WTC11 (cell line): ENCODE measurements around the gene ZMIZ1. TPM values are rescaled to one million over a fixed set of nuclear protein-coding genes. Genes with fewer than 3 reads are reported as not detected.

Source experiments
- ATAC-seq: fragments of 200-7000 bp; cut with Tn5 transposase; 2 replicates; pipeline ENCODE4 v1.10.0; 2021; ENCODE audit warnings: mild to moderate bottlenecking, moderate library complexity
- CTCF ChIA-PET: fragments of 300-600 bp; sonication (Branson Sonifier 250); formaldehyde crosslinking; loops from one replicate; lab custom pipeline; 2021; ENCODE audit warnings: antibody characterized with exemption; lab: Charles Lee
- POLR2A ChIA-PET: fragments of 350-600 bp; sonication (Branson Sonifier 250); formaldehyde crosslinking; loops from one replicate; lab custom pipeline; 2021; ENCODE audit warnings: antibody characterized with exemption; lab: Charles Lee
- DNase-seq: peaks from one replicate; pipeline ENCODE4 v3.0.0; 2021; ENCODE audit warnings: low spot score
- H3K27ac Mint-ChIP-seq: 2 replicates; pipeline ENCODE4 v1.8.0; 2021; ENCODE audit warnings: mixed read lengths
- H3K27me3 Mint-ChIP-seq: 2 replicates; pipeline ENCODE4 v1.8.0; 2021; ENCODE audit warnings: low read depth, mild to moderate bottlenecking, moderate library complexity, mixed read lengths
- H3K36me3 Mint-ChIP-seq: 2 replicates; pipeline ENCODE4 v1.8.0; 2021; ENCODE audit warnings: mixed read lengths
- H3K4me1 Mint-ChIP-seq: 2 replicates; pipeline ENCODE4 v1.8.0; 2022; ENCODE audit warnings: mixed read lengths
- H3K4me3 Mint-ChIP-seq: 2 replicates; pipeline ENCODE4 v1.8.0; 2021; ENCODE audit warnings: mild to moderate bottlenecking, moderate library complexity, mixed read lengths
- H3K9me3 Mint-ChIP-seq: 2 replicates; pipeline ENCODE4 v1.8.0; 2021; ENCODE audit warnings: mixed read lengths
- FOXJ3 ChIP-seq: sonication (generic); formaldehyde crosslinking; IDR thresholded peaks from 2 replicates; pipeline ENCODE4 v1.9.0; 2021; ENCODE audit warnings: missing genetic modification reagents, mild to moderate bottlenecking, borderline replicate concordance
- FOXK1 ChIP-seq: sonication (generic); formaldehyde crosslinking; IDR thresholded peaks from 2 replicates; pipeline ENCODE4 v1.8.0; 2022; ENCODE audit warnings: mild to moderate bottlenecking, moderate library complexity, missing genetic modification reagents
- GTF2I ChIP-seq: fragments of 250-450 bp; sonication (Bioruptor Pico); conservative IDR thresholded peaks from 2 replicates; pipeline ENCODE4 v1.4.0; 2021; ENCODE audit warnings: mild to moderate bottlenecking
- NFYB ChIP-seq: sonication (generic); formaldehyde crosslinking; conservative IDR thresholded peaks from 2 replicates; pipeline ENCODE4 v1.8.0; 2022; ENCODE audit warnings: low read depth, missing genetic modification reagents
- OVOL2 ChIP-seq: fragments of 250-450 bp; sonication (Bioruptor Pico); IDR thresholded peaks from 2 replicates; pipeline ENCODE4 v1.9.0; 2021; ENCODE audit warnings: mild to moderate bottlenecking, borderline replicate concordance
- RELA ChIP-seq: sonication (generic); formaldehyde crosslinking; IDR thresholded peaks from 2 replicates; pipeline ENCODE4 v1.8.1; 2022; ENCODE audit warnings: missing genetic modification reagents, mild to moderate bottlenecking, borderline replicate concordance
- SMAD3 ChIP-seq: sonication (generic); formaldehyde crosslinking; IDR thresholded peaks from 2 replicates; pipeline ENCODE4 v1.8.0; 2022; ENCODE audit warnings: missing genetic modification reagents, mild to moderate bottlenecking, borderline replicate concordance
- ZNF138 ChIP-seq: sonication (generic); formaldehyde crosslinking; conservative IDR thresholded peaks from 2 replicates; pipeline ENCODE4 v1.8.1; 2022; ENCODE audit warnings: mild to moderate bottlenecking, moderate library complexity, missing genetic modification reagents
- ZNF219 ChIP-seq: sonication (generic); formaldehyde crosslinking; IDR thresholded peaks from 2 replicates; pipeline ENCODE4 v1.8.0; 2023; ENCODE audit warnings: missing genetic modification reagents, mild to moderate bottlenecking, borderline replicate concordance
- ZNF317 ChIP-seq: sonication (generic); formaldehyde crosslinking; IDR thresholded peaks from 2 replicates; pipeline ENCODE4 v1.8.1; 2023; ENCODE audit warnings: low read depth, mild to moderate bottlenecking, moderate library complexity, missing genetic modification reagents, borderline replicate concordance
- ZNF671 ChIP-seq: fragments of 250-450 bp; sonication (Bioruptor Pico); IDR thresholded peaks from 2 replicates; pipeline ENCODE4 v1.8.0; 2021; ENCODE audit warnings: mild to moderate bottlenecking
- total RNA-seq: library from RNA; stranded (reverse); gene quantifications from 3 replicates; pipeline ENCODE4 v1.2.3, GENCODE V29; 2021
- TF ChIP-seq, protein P1 (sequence below): sonication (generic); formaldehyde crosslinking; IDR thresholded peaks from 2 replicates; pipeline ENCODE4 v1.8.0; 2022; ENCODE audit warnings: mild to moderate bottlenecking, missing genetic modification reagents
- TF ChIP-seq, protein P2 (sequence below): sonication (generic); formaldehyde crosslinking; conservative IDR thresholded peaks from 2 replicates; pipeline ENCODE4 v1.8.1; 2023; ENCODE audit warnings: mild to moderate bottlenecking, low read depth, missing genetic modification reagents, moderate library complexity
- TF ChIP-seq, protein P3 (sequence below): sonication (generic); formaldehyde crosslinking; IDR thresholded peaks from 2 replicates; pipeline ENCODE4 v1.8.1; 2023; ENCODE audit warnings: mild to moderate bottlenecking, missing genetic modification reagents
- TF ChIP-seq, protein P4 (sequence below): sonication (generic); formaldehyde crosslinking; IDR thresholded peaks from 2 replicates; pipeline ENCODE4 v1.8.1; 2022; ENCODE audit warnings: mild to moderate bottlenecking, missing genetic modification reagents, moderate library complexity, borderline replicate concordance
- TF ChIP-seq, protein P5 (sequence below): sonication (generic); formaldehyde crosslinking; IDR thresholded peaks from 2 replicates; pipeline ENCODE4 v1.8.1; 2023; ENCODE audit warnings: mild to moderate bottlenecking, missing genetic modification reagents, moderate library complexity
- TF ChIP-seq, protein P6 (sequence below): fragments of 200-600 bp; IDR thresholded peaks from 2 replicates; pipeline ENCODE4 v1.8.0; 2022; ENCODE audit warnings: antibody characterized with exemption

The ZMIZ1 gene
- total RNA-seq, 1 experiment from 2014 or later = 44.4 TPM

DNA sequence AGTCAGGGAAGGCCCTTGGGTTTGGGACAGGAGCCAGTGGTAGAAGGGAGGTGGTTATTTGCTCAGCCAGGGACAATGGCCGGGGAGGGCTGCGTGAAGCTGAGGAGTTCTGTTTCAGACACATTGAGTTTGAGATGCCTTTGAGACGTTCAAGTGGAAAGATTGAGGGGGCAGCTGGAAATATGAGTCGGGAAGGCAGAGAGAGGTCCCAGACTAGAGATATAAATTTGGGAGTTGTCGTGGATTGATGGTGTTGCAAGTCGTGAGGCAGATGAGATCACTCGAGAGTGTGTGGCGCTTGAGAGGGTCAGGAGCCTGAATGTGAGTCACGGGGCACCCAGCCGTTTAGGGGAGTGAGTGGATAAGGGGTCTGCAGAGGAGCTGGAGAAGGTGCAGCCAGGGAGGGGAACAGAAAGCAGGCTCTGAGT, 73.3 kb downstream of the ZMIZ1 start:
- Mint-ChIP-seq H3K27ac (peak overlapping the region; percentile 69), H3K9me3 (no peaks in the 10 kb centered on the region), H3K4me1 (peaks cover 66% of the 10 kb centered on the region), H3K4me3 (no peak overlapping the region), H3K27me3 (no peaks in the 10 kb centered on the region)
- POLR2A ChIA-PET = interaction anchor here (0.9 kb wide), 1 partner anchor 34 kb away, joined by 3 read pairs; no protein-coding TSS in a partner anchor
- TF ChIP-seq ZNF219 (CRISPR knock-in tag) (no peak), NFYB (CRISPR knock-in tag) (no peak), SMAD3 (no peak), ZNF317 (CRISPR knock-in tag) (no peak), ZNF138 (CRISPR knock-in tag) (no peak), OVOL2 (no peak), FOXK1 (no peak)
- TF ChIP-seq, protein P1, sequence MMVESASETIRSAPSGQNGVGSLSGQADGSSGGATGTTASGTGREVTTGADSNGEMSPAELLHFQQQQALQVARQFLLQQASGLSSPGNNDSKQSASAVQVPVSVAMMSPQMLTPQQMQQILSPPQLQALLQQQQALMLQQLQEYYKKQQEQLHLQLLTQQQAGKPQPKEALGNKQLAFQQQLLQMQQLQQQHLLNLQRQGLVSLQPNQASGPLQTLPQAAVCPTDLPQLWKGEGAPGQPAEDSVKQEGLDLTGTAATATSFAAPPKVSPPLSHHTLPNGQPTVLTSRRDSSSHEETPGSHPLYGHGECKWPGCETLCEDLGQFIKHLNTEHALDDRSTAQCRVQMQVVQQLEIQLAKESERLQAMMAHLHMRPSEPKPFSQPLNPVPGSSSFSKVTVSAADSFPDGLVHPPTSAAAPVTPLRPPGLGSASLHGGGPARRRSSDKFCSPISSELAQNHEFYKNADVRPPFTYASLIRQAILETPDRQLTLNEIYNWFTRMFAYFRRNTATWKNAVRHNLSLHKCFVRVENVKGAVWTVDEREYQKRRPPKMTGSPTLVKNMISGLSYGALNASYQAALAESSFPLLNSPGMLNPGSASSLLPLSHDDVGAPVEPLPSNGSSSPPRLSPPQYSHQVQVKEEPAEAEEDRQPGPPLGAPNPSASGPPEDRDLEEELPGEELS (CRISPR knock-in tag) = no peak
- TF ChIP-seq, protein P2, sequence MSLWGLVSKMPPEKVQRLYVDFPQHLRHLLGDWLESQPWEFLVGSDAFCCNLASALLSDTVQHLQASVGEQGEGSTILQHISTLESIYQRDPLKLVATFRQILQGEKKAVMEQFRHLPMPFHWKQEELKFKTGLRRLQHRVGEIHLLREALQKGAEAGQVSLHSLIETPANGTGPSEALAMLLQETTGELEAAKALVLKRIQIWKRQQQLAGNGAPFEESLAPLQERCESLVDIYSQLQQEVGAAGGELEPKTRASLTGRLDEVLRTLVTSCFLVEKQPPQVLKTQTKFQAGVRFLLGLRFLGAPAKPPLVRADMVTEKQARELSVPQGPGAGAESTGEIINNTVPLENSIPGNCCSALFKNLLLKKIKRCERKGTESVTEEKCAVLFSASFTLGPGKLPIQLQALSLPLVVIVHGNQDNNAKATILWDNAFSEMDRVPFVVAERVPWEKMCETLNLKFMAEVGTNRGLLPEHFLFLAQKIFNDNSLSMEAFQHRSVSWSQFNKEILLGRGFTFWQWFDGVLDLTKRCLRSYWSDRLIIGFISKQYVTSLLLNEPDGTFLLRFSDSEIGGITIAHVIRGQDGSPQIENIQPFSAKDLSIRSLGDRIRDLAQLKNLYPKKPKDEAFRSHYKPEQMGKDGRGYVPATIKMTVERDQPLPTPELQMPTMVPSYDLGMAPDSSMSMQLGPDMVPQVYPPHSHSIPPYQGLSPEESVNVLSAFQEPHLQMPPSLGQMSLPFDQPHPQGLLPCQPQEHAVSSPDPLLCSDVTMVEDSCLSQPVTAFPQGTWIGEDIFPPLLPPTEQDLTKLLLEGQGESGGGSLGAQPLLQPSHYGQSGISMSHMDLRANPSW = no peak
- TF ChIP-seq, protein P3, sequence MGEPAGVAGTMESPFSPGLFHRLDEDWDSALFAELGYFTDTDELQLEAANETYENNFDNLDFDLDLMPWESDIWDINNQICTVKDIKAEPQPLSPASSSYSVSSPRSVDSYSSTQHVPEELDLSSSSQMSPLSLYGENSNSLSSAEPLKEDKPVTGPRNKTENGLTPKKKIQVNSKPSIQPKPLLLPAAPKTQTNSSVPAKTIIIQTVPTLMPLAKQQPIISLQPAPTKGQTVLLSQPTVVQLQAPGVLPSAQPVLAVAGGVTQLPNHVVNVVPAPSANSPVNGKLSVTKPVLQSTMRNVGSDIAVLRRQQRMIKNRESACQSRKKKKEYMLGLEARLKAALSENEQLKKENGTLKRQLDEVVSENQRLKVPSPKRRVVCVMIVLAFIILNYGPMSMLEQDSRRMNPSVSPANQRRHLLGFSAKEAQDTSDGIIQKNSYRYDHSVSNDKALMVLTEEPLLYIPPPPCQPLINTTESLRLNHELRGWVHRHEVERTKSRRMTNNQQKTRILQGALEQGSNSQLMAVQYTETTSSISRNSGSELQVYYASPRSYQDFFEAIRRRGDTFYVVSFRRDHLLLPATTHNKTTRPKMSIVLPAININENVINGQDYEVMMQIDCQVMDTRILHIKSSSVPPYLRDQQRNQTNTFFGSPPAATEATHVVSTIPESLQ (CRISPR knock-in tag) = no peak
- TF ChIP-seq, all 79 proteins: peak for 0
- ATAC-seq (no peak), DNase-seq (no peak)
- peaks cover 9% of the 10 kb centered on the region; the same call in 1 of the 2 replicates for H3K36me3 Mint-ChIP-seq
- CTCF ChIA-PET = interaction anchor here (1.3 to 3.4 kb wide), 6 partner anchors 9 to 66 kb away, joined by 4 to 22 read pairs (median 6); no protein-coding TSS in a partner anchor

DNA sequence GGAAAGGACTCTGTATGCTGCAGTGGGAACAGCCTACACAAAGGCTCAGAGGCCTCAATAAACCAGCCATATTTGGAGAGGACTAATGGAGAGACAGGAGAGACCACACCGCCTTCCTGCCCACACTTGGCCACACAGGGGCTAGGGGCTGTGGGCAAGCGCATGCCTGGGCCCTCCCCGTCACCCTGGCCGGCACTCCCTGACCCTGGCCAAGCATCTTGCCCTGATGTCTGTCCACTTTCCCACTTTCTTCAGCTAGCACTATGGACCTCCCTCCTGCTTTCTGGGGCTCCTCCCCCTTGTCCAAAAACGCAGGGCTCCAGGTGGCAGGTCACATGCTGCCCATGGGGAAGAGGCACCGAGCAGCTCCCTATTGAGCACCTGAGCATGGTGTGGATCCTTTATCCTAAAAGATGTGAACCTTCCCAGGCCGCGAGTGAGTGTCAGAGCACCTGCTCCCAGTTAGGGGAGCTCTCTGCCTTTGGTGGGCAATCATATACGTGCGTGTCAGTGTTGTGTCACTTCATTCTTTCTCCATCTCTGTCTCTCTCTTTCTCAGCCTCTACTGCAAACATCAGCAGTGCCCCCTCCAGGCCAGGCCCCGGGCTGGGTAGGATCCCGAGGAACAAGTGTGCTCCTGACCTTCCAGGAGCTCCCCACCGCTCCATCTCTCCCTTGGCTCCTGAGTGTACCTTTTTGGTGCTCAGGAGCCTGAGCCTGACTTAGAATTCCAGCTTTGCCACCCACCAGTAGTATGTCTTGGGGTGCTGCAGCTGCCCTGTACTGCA, 74.0 kb downstream of the ZMIZ1 start:
- H3K4me3 Mint-ChIP-seq = no peak overlapping the region
- peak overlapping the region; percentile 69 for H3K27ac Mint-ChIP-seq
- DNase-seq = no peak
- ChIA-PET CTCF (interaction anchor here (0.7 to 3.4 kb wide), 12 partner anchors 9 to 168 kb away, joined by 3 to 22 read pairs (median 4); no protein-coding TSS in a partner anchor), POLR2A (interaction anchor here (0.8 to 0.9 kb wide), 2 partner anchors 9 to 35 kb away, joined by 3 read pairs; no protein-coding TSS in a partner anchor)
- ATAC-seq = peak; percentile 34
- TF ChIP-seq, protein P4, sequence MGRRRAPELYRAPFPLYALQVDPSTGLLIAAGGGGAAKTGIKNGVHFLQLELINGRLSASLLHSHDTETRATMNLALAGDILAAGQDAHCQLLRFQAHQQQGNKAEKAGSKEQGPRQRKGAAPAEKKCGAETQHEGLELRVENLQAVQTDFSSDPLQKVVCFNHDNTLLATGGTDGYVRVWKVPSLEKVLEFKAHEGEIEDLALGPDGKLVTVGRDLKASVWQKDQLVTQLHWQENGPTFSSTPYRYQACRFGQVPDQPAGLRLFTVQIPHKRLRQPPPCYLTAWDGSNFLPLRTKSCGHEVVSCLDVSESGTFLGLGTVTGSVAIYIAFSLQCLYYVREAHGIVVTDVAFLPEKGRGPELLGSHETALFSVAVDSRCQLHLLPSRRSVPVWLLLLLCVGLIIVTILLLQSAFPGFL (CRISPR knock-in tag) = no peak
- no peak for TF ChIP-seq FOXJ3 (CRISPR knock-in tag)
- TF ChIP-seq GTF2I (CRISPR knock-in tag) = no peak
- TF ChIP-seq, protein P5, sequence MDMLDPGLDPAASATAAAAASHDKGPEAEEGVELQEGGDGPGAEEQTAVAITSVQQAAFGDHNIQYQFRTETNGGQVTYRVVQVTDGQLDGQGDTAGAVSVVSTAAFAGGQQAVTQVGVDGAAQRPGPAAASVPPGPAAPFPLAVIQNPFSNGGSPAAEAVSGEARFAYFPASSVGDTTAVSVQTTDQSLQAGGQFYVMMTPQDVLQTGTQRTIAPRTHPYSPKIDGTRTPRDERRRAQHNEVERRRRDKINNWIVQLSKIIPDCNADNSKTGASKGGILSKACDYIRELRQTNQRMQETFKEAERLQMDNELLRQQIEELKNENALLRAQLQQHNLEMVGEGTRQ = no peak
- TF ChIP-seq, protein P6, sequence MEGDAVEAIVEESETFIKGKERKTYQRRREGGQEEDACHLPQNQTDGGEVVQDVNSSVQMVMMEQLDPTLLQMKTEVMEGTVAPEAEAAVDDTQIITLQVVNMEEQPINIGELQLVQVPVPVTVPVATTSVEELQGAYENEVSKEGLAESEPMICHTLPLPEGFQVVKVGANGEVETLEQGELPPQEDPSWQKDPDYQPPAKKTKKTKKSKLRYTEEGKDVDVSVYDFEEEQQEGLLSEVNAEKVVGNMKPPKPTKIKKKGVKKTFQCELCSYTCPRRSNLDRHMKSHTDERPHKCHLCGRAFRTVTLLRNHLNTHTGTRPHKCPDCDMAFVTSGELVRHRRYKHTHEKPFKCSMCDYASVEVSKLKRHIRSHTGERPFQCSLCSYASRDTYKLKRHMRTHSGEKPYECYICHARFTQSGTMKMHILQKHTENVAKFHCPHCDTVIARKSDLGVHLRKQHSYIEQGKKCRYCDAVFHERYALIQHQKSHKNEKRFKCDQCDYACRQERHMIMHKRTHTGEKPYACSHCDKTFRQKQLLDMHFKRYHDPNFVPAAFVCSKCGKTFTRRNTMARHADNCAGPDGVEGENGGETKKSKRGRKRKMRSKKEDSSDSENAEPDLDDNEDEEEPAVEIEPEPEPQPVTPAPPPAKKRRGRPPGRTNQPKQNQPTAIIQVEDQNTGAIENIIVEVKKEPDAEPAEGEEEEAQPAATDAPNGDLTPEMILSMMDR = no peak
- no peak for TF ChIP-seq ZNF671 (CRISPR knock-in tag)
- no peak for TF ChIP-seq RELA (CRISPR knock-in tag)
- peaks cover 9% of the 10 kb centered on the region; the same call in 1 of the 2 replicates for H3K36me3 Mint-ChIP-seq
- H3K27me3 Mint-ChIP-seq = no peaks in the 10 kb centered on the region
- H3K9me3 Mint-ChIP-seq = no peaks in the 10 kb centered on the region
- peaks cover 61% of the 10 kb centered on the region for H3K4me1 Mint-ChIP-seq
